BE2C (cell line): Measurements from ENCODE around the gene PDSS2.
A peak's percentile ranks its signal among the peaks of the same experiment; 100 is the strongest.
"Not testable (repeated sequence)": the region's sequence is repeated elsewhere in the genome, so short reads cannot be mapped to it uniquely, and the experiment has no call there.

Experiments
- DNase-seq: peaks from one replicate; pipeline ENCODE4 v3.0.0-alpha.2; 2020
- H3K27me3 ChIP-seq: fragments of 250-450 bp; sonication (Bioruptor Pico); 2 replicates; pipeline ENCODE4 v1.5.1; 2020; ENCODE audit warnings: mild to moderate bottlenecking
- H3K36me3 ChIP-seq: fragments of 250-450 bp; sonication (Bioruptor Pico); 2 replicates; pipeline ENCODE4 v1.5.1; 2020; ENCODE audit warnings: mild to moderate bottlenecking
- H3K4me1 ChIP-seq: fragments of 250-450 bp; sonication (Bioruptor Pico); 2 replicates; pipeline ENCODE4 v1.5.1; 2020
- H3K4me3 ChIP-seq: 2 replicates; pipeline ENCODE4 v1.5.1; 2011; ENCODE audit warnings: low read depth, low read length
- H3K9me3 ChIP-seq: fragments of 250-450 bp; sonication (Bioruptor Pico); 2 replicates; pipeline ENCODE4 v1.5.1; 2020
- TF ChIP-seq, protein P1 (sequence below): IDR thresholded peaks from 2 replicates; pipeline ENCODE4 v1.5.1; 2012; ENCODE audit warnings: mild to moderate bottlenecking, low read depth, low read length

PDSS2 gene

GRCh38 chr6:107284805-107285204, 174.6 kb downstream of the PDSS2 start:
- Histone ChIP-seq H3K36me3 (no peaks in the 10 kb centered on the region), H3K9me3 (no peaks in the 10 kb centered on the region), H3K27me3 (no peaks in the 10 kb centered on the region), H3K4me1 (no peaks in the 10 kb centered on the region), H3K4me3 (no peak overlapping the region)
- DNase-seq = no peak
- TF ChIP-seq, protein P1, sequence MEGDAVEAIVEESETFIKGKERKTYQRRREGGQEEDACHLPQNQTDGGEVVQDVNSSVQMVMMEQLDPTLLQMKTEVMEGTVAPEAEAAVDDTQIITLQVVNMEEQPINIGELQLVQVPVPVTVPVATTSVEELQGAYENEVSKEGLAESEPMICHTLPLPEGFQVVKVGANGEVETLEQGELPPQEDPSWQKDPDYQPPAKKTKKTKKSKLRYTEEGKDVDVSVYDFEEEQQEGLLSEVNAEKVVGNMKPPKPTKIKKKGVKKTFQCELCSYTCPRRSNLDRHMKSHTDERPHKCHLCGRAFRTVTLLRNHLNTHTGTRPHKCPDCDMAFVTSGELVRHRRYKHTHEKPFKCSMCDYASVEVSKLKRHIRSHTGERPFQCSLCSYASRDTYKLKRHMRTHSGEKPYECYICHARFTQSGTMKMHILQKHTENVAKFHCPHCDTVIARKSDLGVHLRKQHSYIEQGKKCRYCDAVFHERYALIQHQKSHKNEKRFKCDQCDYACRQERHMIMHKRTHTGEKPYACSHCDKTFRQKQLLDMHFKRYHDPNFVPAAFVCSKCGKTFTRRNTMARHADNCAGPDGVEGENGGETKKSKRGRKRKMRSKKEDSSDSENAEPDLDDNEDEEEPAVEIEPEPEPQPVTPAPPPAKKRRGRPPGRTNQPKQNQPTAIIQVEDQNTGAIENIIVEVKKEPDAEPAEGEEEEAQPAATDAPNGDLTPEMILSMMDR = no peak

- DNase-seq = no peak
- no peak overlapping the region for H3K4me3 ChIP-seq
- no peaks in the 10 kb centered on the region for H3K36me3 ChIP-seq
These were observed 178.6 kb downstream of the PDSS2 start for GRCh38 chr6:107280791-107281190.

DNA sequence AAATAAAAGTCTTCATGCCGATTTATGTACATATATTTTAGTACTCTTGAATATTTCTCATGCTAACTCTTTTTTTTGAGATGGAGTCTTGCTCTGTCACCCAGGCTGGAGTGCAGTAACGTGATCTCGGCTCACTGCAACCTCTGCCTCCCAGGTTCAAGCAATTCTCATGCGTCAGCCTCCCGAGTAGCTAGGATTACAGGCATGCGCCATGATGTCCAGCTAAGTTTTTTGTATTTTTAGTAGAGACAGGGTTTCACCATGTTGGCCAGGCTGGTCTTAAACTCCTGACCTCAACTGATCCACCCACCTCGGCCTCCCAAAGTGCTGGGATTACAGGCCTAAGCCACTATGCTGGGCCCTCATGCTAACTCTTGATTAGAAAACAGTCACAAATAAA, 179.4 kb downstream of the PDSS2 start:
- not testable (repeated sequence) for H3K27me3 ChIP-seq, H3K4me1 ChIP-seq, DNase-seq, H3K36me3 ChIP-seq, H3K9me3 ChIP-seq, H3K4me3 ChIP-seq

More at GRCh38 chr6:107280791-107281190, 178.6 kb downstream of the PDSS2 start:
- TF ChIP-seq, protein P1 = no peak
- Histone ChIP-seq H3K4me1 (no peaks in the 10 kb centered on the region), H3K27me3 (no peaks in the 10 kb centered on the region), H3K9me3 (no peaks in the 10 kb centered on the region)

GRCh38 chr6:107275330-107275865, 184.0 kb downstream of the PDSS2 start:
- H3K9me3 ChIP-seq = no peaks in the 10 kb centered on the region
- TF ChIP-seq, protein P1 = no peak
- H3K4me3 ChIP-seq = no peak overlapping the region
- H3K27me3 ChIP-seq = no peaks in the 10 kb centered on the region
- H3K36me3 ChIP-seq = no peaks in the 10 kb centered on the region
- H3K4me1 ChIP-seq = peaks cover 3% of the 10 kb centered on the region; the same call in 1 of the 2 replicates
- peak; percentile 30 for DNase-seq

DNA sequence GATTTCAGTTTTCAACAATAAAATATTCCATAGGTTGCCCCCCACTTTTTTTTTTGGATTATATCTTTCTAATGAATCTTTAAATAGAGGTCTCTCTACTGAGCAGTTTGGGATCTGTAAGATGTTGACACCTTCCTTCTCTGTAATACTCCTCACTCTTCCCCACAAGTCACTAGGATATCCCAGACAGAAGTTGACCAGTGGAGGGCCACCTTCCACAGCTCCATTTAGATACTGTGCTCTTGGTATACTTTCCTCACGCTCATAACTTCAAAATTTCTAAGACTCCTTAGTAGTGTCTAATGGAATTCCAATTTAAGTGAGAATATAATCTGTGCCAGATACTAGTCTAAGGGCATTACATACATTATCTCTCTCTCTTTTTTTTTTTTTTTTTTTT, 185.1 kb downstream of the PDSS2 start:
- H3K4me3 ChIP-seq = no peak overlapping the region
- TF ChIP-seq, protein P1 = no peak; the same call in 1 of the 2 replicates
- H3K36me3 ChIP-seq = no peaks in the 10 kb centered on the region
- H3K27me3 ChIP-seq = no peaks in the 10 kb centered on the region
- no peak for DNase-seq
- H3K9me3 ChIP-seq = no peaks in the 10 kb centered on the region
- H3K4me1 ChIP-seq = peaks cover 3% of the 10 kb centered on the region; the same call in 1 of the 2 replicates

DNA sequence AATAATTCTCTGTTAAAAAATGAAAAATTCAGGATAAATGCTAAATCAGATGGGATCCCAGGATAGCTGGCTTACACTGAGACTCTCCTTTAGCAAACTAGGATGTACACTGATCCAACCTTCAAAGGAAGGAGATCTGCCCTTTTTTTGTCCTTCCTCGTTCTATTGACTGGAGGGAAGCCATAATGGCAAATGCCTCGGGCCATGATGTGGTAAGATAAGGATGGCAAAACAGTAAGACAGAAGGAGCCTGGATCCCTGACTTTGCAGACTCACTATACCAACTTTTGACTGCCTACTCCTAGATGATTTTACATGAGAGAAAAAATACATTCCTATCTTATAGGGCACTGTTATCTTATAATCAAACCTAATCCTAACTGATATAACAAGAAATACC, 187.1 kb downstream of the PDSS2 start:
- peak; percentile 37 for DNase-seq
- TF ChIP-seq, protein P1 = no peak
- H3K4me1 ChIP-seq = peaks cover 3% of the 10 kb centered on the region; the same call in 1 of the 2 replicates

More for the DNA sequence above, 187.1 kb downstream of the PDSS2 start:
- Histone ChIP-seq H3K9me3 (no peaks in the 10 kb centered on the region), H3K4me3 (no peak overlapping the region), H3K36me3 (no peaks in the 10 kb centered on the region), H3K27me3 (no peaks in the 10 kb centered on the region)
